ENCODE results near the gene ANP32B. TPM values are rescaled to one million over a fixed set of nuclear protein-coding genes. Genes with fewer than 3 reads are reported as not detected.
"Not testable (repeated sequence)": the region's sequence is repeated elsewhere in the genome, so short reads cannot be mapped to it uniquely, and the experiment has no call there.

Gene ANP32B
- total RNA-seq, 1 donor from 2014 or later = 19.1 TPM

DNA sequence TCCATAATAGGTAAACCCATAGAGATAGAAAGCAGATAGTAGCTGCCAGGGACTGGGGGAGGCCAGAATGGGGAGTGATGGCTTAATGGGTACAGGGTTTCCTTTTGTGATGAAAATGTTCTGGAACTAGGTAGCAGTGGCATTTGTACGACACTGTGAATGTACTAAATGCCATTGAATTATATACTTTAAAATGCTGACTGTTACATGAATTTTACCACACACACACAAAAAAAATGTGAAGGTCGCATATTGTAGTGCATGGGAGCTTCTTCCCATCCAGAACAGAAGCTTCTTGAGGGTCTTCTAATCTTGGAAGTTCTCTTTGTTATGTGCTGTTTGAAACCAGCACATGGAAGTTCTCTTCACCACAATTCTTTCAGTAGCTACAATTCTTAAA lies 19.9 kb upstream of the ANP32B start:
- DNase-seq (ENCODE audit: low read depth) = no peak

DNA sequence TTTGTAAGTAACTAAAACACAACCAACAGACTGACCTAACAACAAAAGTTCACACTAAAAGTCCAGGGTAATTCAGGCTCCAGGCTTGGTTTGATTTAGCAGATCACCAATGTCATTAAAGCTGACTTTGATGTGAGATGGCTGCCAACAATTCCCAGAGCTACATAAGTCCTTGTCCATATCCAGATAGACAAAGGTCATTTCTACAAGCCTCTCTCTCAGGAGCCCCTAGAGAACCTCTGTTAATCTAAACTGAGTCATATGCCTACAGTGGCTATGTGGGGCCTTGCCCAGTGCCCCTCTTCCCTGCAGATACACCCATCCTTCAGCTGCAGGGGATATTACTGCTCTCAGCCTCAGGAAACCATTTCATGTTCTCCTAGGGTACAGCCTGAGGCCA lies 18.2 kb upstream of the ANP32B start:
- DNase-seq (ENCODE audit: low read depth) = no peak

DNA sequence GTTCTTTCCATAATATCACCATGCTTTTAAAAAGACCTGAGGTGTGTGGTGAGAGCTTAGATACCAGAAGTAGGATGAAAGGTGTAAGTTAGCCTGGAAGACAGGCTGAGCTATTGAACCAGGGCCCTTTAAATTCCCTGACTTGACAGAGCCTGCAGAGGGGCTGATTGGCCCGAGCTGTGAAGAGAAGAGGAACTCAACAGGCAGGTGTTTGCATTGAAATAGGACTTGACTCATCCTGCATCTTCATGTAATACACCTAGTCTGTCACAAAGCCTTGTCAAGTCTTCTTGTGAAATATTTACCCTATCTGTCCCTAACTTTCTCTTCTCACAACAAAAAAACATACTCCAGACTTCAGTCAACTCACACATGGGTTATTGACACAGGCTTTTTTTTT lies 16.6 kb upstream of the ANP32B start:
- no peak for DNase-seq (ENCODE audit: low read depth)

DNA sequence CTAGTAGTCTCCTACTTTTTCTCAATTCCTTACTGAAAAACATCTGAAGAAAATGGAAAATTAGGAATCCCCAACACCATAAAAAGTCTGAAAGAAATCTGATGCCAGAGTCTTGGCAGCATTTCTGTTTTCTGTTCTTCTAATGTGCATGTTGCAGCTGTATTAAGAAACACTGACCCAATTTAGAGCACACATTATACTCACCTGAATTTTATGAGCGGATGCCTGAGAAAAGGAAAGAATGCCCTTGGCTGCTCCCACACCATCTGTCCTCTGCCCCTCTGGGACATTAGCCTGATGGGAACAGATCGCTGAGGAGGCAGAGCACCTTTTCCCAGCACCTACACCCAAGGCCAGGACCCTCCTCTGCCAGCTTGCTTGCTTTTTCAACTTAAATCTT lies 14.1 kb upstream of the ANP32B start:
- DNase-seq (ENCODE audit: low read depth) = no peak

DNA sequence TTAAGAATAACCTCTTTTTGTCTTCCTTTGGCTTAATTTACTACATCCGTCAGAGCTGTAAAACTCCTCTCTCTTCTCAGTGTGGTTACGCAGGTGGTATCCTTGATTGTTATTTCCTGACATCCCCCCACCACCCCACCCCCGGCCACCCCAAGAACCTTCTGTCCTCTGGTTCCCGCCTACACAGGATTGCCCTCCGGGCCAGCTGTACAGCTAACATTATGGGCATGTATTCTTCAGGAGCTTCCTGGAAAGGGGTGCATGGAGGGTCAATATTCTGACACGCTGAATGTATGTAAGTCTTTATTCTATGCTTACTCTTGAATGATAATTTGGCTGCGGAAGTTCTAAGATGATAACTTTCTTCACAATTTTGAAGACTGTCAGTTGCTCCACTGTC lies 13.0 kb upstream of the ANP32B start:
- no peak for DNase-seq (ENCODE audit: low read depth)

DNA sequence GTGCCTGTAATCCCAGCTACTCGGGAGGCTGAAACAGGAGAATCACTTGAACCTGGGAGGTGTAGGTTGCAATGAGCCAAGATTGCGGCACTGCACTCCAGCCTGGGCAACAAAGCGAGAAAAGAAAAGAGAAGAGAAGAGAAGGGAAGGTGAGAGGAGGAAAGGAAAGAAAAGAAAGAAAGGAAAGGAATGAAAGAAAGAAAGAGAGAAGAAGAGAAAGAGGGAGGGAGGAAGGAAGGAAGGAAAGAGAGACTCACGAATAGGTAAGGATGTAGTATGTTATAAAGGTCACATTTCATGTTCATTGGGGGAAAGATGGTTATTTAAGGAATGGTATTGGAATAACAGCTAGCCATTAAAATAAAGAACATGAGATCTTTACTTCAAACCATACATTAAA lies 10.4 kb upstream of the ANP32B start:
- no peak for DNase-seq (ENCODE audit: low read depth)

DNA sequence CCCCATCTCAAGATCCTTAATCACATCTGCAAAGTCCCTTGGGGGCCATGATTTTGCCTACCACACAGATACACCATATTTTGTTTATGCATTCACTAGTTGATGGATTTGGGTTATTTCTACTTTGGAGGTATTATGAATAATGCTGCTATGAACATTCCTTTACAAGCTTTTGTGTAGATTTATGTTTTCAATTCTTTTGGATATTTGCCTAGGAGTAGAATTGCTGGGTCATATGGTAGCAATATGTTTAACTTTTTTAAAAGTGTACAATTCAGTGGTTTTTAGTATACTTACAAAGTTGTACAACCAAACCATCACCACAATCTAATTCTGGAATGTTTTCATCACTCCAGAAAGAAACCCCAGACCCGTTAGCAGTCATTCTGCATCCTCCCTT lies 7.8 kb upstream of the ANP32B start:
- DNase-seq (ENCODE audit: low read depth) = no peak

DNA sequence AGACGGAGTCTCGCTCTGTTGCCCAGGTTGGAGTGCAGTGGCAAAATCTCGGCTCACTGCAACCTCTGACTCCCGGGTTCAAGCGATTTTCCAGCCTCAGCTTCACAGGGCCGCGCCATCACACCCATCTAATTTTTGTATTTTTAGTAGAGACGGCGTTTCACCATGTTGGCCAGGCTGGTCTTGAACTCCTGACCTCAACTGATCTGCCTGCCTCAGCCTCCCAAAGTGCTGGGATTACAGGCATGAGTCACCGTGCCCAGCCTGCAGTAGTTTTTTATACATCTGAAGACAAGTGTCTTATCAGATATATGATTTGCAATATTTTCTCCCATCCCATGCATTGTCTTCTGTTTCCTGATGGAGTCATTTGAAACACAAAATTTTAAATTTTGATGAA lies 6.5 kb upstream of the ANP32B start:
- DNase-seq (ENCODE audit: low read depth) = not testable (repeated sequence)

DNA sequence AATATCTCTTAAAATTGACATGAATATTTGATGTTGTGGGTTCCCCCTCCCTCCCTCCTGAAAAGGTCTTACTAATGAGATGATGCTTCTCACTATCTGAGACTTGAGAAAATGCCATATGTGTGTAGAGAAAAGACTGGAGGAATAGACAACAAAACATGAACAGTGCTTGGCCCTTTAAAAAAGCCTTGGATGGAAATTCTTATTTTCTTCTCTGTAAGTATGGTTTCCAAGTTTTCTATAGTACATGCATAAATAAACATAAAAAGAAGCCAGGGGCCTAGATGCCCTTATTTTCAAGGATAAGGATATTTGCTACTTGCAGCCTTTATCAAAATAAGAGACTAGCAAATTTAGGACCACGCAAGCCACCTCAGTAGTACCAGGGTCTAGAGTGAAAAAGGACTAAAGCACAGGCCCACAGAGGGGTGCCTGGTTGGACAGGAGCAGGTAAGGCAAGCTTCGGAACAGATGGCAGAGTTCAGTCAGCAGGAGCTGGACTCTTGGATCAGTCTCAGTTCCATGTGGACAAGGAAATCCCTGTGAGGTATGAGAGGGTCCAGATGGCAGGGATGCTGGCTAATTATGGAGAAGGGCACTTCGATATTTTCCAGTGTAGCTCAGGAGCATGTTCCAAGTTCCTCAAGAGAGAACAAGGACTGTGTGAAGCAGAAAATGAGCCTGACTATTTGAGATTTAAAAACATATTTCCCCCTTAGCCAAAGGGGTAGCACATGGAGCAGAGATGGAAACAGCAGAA lies 4.6 kb upstream of the ANP32B start:
- DNase-seq (ENCODE audit: low read depth) = no peak

DNA sequence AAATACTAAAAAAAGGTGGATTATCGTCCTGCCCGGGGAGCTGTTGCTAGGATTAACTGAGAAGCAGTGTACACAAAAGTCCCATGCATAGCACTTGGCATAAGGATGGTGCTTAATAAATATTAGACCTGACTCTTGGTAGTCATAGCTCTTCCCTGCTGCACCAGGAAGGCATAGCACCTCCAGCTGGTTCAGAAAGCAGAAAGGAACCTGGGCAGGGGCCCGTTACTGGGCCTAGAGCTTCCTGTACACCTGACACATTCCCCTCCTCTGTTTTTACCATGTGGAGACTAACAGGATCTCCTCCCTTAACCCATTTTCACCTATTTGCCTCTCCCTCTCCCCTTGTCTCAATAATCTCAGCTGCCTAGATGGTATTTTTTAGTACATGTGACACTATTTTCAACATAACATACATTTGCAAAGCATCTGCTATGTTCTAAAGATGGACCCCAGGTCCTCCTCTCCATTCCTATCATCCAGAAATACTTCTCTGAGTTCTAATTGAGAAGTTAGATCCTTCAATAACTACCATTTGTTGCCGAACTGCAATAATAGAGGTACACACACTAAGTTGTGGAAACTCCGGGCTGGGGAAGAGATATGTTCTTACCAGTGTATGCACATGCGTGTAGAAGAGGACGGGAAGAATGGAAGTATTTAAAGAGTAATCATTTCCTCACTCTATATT lies 3.2 kb upstream of the ANP32B start:
- DNase-seq (ENCODE audit: low read depth) = no peak

DNA sequence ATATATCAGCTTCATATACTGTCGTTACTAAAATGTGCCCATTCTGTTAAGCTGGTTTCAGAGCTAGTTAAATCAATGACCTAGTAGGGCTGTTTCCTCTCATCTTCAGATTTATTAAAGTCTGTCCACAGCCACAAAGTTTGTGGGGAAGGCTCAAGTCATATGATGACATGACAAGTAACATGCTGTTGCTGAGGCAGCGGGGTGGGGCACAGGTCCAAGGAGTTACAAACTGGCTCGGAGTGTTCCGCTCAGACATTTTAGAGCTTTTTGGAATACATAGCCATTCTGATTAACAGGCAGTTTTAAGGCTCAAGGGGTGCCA lies 2.7 kb upstream of the ANP32B start:
- DNase-seq (ENCODE audit: low read depth) = no peak

DNA sequence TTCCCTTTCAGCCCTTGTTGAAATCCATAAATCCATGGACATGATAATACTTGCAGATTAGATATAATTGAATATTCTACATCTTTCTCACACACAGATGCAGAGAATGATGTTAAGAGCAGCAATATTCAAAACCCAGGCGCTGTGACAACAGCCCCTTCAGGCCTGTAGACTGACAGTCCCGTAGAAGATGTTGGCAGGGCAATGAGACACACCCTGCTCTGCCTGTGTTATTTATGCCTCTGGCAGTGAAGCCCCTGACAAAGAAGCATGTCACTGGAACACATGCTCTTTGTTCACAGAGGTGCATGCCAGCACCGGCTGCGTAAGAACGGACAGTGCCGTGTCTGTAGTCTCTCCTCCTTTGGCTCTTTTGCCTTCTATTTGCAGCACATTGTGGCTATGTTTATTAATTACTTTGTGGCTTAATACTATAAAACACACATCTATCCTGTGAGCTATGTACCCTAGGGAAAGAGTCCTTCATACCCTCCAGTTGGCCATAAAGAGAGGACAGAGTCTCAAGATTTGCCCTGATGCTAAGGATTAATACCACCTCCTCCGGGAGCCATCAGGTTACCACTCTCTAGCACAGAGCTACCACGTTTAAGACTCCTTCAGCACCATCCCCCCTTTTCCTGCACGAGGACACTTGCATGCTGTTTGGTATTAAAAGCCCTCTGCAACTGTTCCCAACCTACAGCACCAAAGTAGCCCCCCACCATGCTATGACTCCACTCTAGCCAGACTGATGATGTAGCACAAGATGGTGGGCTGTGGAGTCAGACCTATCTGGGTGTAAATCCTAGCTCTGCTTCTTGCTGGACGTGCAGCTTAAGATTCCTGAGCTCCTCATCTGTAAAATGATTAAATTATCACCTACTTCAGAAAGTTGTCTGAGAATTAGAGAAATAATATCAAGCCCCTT lies 2.0 kb upstream of the ANP32B start:
- DNase-seq (ENCODE audit: low read depth) = no peak

DNA sequence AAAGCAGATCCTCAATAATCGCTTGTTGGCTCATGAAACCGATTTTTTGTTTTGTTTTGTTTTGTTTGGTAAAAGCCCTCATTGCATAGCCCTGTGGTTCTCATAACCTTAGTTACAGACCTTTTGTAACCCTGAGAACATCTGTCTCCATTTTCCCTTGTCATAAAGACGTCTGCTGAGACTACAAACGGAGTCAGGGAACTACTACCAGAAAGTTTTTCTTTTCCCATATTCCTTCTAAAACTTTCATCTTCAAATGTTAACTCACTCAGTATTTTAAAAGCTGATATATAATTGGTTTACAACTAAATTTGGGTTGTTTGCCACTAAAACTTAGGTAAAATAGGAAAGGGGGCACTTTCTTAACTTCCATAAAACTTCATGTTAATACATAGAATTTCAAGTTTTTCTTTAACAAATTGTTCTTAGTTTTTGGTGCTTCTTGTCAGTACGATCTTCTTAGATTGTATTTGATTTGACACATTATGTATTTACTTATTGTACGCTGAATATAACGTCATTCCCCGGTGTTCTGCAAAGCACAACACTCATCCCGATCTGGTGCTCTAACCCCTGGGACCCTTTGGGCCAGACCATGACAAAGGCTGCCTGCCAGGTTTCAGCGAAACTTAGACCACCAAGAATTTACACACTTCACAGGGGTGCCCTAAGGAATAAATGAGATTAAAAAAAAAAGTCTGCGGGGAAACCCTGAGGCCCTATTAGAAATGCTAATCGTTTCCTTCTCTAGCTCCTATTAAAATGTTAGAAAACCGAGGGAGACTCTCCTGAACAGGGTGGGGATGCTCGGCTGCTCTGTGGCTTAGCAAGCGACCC lies 1.1 kb upstream of the ANP32B start:
- DNase-seq (ENCODE audit: low read depth) = no peak

DNA sequence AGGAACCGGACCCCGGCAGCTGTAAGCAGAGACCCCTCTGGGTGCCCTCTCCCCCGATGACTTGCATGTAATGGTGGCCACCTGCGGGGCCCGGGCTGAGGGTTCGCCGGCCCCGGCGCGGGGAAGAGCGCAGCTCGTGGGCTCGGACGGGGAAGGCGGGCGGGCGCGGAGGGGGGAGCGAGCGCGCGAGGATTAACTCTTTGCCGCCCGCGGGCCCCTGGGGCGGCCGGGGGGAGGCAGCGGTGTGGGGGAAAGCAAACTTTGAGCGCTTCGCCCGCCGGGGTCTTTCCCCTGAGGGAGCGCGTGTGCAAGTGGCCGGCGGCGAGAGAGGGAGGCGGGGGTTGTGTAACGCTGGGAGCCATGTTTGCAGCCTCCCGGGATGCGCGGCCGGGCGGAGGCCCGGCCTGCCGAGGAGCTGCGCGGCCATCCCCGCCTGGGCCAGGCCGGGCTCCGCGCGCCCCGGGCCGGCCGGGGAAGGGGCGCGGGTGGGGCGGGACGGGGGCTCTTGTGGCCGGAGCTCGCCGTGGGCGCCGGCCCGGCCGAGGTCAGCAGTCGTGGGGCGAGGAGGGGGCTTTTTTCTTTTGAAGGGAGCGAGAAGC lies 547 bp downstream of the ANP32B start:
- DNase-seq (ENCODE audit: low read depth) = no peak

DNA sequence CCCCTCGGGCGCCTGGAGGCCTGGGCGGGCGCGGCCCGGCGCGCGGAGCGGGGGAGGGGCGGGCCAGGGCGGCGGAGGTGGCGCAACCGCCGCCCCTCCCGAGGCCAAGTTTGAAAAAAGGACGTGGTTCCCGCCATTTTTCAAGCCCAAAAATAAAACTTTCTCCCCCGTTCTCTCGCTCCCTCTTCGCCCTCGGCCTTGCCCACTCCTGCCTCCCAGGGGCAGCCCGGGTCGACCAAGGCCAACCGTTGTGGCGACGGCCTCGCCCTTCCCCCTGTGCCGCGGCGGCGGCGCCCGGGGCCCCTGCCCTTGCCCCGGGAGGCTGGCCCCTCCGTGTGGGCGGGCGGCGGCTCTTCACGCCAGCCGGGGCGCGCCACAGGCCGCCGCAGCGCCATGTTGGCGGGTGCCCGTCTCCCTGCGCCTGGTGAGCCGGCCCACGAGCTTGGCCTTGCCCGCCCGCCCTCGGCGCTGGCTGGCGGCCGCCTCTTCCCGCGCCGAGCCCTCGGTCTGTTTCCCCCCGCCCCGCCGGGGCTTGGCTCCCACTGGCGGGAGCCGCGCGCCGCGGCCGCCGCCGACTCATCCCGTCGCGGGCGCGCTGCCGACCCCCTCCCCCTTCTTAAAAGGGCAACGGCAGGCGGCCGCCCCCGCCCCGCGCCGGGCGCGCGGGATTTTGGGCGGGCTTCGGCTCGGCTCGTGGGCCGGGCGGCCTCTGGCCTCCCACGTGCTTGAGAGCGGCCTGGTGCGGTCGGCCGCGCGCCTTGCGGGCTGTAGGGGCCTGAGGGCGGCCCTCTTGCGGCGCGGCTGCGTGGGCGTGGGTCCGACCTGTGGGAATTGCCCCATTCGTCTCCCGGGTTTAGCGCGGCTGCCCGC lies 1.3 kb downstream of the ANP32B start:
- peak; percentile 32 for DNase-seq (ENCODE audit: low read depth)

DNA sequence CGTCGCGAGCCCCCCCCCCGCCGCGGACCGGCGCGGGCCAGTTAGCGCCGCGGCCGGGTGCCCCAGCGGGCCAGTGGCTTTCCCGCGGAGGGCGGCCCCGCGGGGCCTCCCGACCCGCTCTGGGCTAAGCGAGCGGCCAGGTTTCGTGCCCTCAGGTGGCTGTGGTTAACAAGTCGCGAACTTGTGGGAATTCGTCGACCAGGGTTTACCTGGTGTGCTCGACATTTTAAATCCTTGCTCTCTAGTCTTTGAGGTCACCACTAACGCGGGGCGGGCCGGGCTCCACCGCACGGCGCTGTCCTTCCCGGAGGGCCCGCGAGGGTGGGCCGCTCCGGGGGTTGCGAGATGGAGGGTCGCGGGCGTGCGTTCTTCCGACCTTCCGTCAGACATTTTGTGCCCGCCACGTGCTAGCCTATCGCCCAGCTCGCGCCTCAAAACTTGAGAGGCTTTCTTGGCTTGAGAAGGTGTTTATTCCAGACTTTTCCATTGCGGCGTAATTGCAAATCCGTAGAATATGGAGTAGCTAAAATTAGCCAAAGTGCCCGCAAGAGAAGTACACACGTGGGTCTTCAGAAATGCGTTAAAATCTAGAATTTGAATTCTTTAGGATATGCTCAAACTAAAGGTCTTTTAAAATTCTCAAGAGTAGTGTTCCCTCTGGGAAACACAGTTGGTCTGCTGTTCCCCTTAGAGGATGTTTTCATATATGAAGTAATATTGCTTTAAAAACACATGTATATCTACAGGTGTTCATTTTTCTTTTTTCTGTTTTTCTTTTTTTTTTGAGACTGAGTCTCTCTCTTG lies 2.1 kb downstream of the ANP32B start:
- DNase-seq (ENCODE audit: low read depth) = peak; percentile 27

DNA sequence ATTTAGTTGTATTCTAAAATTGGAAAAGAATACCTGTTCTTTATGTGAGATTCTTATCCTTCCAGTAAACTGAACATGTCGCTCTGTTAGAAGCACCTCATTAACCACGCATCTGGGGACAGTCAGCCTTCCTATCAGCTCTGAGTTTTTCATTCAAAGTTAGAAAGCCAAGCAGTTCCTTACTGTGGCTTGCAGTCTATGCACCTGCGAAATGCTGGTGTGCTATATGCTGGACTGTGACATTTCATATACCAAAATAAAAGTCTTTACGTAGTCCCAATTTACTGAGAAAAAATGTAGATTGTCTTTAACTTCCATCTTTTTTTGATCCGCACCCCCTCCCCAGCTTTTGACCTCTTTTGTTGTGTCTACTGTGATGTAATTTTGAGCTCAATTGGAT lies 4.3 kb downstream of the ANP32B start:
- DNase-seq (ENCODE audit: low read depth) = no peak

DNA sequence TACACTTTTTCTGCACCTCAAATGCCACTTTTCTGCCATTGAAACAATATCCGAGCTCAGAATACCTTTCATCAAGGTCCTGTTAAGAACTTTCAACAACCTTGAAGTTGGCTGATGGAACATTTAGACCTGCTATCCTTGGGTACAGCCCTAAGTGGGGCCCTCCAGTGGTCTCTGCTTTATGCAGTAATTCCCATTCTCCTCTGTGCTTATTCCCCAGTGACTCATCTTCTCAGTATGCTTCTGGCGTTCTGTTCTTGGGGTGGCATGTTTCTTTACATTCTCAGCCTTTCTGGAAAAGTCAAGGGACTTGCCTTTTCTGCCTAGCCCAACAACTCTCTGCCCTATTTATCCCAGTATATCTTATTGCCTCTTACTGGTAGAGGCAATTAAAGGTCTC lies 7.1 kb downstream of the ANP32B start:
- DNase-seq (ENCODE audit: low read depth) = peak; percentile 77

DNA sequence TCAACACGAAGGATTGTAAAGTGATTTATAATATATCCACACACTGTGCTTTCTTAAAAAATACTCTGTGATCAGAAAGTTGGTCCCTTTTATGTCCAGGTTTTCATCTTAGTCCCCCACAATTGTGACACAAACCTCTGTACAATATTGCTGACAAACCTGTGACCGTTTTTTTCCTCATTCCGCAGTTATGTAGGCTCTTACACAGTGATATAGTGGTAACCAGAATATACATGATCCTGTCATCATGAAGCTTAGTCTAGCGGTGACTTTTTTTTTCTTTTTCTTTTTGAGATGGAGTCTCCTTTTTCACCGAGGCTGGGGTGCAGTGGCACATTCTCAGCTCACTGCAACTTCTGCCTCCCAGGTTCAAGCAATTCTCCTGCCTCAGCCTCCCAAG lies 8.7 kb downstream of the ANP32B start:
- DNase-seq (ENCODE audit: low read depth) = no peak

DNA sequence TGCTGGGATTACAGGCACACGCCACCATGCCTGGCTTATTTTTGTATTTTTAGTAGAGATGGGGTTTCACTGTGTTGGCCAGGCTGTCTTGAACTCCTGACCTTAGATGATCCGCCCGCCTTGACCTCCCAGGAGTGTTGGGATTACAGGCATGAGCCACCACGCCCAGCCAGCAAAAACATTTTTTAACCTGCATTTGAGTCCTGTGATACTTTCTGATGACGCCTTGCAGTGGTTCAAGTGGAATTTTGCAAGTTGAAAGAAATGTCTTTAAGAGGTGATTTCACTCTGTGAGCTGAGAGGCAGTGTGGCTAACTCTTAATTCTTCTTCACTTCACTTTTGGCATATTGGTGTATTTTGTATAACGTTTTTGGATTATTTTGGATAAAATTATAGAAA lies 9.1 kb downstream of the ANP32B start:
- no peak for DNase-seq (ENCODE audit: low read depth)

All from renal cortical epithelial cell (primary cell).